ENCODE results near the gene ARL15. TPM values are rescaled to one million over a fixed set of nuclear protein-coding genes. Genes with fewer than 3 reads are reported as not detected.

The ARL15 gene
- total RNA-seq, 1 donor, result 28.1 TPM

DNA sequence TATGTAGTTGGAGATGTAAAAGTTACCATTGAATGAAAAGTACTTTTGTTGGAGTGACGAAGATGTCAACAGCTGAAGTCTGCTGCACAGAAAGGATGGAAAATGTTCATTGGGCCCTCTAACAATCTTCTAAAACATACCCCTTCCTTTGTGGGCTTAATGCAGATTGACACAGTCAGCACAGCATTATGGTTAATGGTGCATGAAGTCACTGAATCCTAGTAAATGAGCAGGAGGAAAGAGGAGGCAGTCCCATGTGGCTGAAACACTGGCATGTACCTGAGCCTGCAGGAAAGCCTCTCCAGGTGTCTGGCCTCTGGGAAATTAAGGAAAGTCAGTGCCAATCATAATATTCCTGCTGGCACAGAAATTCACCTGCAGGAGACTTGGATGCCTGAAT, 153.8 kb downstream of the ARL15 start:
- no peak for DNase-seq (ENCODE audit: low read depth)
- TF ChIP-seq, protein P1, sequence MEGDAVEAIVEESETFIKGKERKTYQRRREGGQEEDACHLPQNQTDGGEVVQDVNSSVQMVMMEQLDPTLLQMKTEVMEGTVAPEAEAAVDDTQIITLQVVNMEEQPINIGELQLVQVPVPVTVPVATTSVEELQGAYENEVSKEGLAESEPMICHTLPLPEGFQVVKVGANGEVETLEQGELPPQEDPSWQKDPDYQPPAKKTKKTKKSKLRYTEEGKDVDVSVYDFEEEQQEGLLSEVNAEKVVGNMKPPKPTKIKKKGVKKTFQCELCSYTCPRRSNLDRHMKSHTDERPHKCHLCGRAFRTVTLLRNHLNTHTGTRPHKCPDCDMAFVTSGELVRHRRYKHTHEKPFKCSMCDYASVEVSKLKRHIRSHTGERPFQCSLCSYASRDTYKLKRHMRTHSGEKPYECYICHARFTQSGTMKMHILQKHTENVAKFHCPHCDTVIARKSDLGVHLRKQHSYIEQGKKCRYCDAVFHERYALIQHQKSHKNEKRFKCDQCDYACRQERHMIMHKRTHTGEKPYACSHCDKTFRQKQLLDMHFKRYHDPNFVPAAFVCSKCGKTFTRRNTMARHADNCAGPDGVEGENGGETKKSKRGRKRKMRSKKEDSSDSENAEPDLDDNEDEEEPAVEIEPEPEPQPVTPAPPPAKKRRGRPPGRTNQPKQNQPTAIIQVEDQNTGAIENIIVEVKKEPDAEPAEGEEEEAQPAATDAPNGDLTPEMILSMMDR (IDR thresholded peaks at IDR 0.05; ENCODE audit: insufficient read depth, low read depth, low read length), result no peak
- H3K4me3 ChIP-seq (ENCODE audit: low read depth, low read length), result no peak overlapping the region

DNA sequence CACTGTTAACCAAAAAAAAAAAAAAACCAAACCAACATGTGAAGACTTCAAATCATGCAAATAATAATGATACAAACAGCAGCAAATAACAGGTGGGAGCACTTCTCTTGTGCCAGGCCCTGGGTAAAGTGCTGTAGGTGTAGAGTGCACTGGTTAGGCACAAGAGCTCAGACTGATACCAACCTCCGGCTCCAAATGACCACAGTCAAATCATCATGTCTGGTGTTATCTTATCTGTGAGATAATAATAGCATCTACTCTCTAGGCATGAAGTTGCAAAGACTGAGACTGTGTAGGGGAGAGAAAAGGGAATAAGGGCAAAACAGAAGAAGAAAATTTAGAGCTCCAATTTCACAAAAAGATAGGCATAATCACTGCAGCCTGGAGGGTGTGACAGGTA, 159.5 kb downstream of the ARL15 start:
- no peak overlapping the region for H3K4me3 ChIP-seq (ENCODE audit: low read depth, low read length)
- TF ChIP-seq, protein P1 (IDR thresholded peaks at IDR 0.05; ENCODE audit: insufficient read depth, low read depth, low read length), result no peak
- no peak for DNase-seq (ENCODE audit: low read depth)

DNA sequence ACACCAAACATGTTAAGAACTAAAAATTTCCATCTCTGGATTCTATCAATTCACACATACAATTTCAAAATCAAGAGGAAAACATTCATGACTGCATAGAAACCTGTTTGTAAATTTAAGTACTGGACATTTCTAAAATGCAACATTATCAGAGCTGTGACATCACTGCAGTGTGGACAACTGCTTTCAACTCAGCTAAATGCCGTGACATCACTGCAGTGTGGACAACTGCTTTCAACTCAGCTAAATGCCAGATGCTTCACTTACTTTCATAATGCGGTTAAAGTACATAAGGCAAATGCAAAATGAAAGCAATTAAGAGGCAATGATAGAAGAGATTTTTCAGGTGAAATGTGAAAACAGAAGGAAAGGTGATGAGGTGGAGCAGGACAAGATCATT, 161.5 kb downstream of the ARL15 start:
- H3K4me3 ChIP-seq (ENCODE audit: low read depth, low read length), result no peak overlapping the region
- TF ChIP-seq, protein P1 (IDR thresholded peaks at IDR 0.05; ENCODE audit: insufficient read depth, low read depth, low read length), result no peak
- DNase-seq (ENCODE audit: low read depth), result no peak

DNA sequence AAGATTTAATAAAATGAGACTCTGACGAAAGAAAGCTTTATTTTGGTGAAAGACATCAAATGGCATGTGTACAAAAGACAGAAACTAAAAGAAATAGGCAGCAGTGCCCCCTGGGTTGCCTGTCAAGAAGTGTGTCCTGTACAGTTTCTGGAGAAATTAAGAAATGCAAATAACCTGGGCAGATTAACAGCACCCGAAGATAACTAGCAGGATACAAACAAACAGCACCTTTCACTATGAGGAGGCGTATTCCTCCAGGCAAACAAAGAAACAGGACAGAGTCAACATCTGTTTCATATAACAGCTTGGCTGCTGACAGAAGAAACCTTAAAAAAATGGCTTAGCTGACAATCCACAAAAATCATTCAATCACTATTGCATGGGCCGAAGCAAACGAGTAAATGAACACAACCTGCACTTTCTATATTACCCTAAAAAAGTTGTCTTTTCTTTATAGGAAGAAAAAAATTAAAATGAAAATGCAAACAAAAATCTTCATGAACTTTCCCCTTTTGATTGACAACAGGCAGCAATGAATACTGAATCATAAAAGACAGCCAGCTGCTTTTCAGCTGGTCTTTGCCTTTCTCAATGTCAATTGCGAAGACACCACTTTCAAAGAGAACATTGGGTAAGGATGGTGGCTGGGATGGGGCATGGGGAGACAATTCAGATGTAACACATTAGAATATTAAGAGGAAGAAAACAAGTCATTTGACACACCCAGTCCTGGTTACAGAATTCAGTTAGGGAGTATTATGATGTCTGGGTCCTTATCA, 162.1 kb downstream of the ARL15 start:
- no peak overlapping the region for H3K4me3 ChIP-seq (ENCODE audit: low read depth, low read length)
- TF ChIP-seq, protein P1 (IDR thresholded peaks at IDR 0.05; ENCODE audit: insufficient read depth, low read depth, low read length), result peak; percentile 31
- DNase-seq (ENCODE audit: low read depth), result peak; percentile 21

DNA sequence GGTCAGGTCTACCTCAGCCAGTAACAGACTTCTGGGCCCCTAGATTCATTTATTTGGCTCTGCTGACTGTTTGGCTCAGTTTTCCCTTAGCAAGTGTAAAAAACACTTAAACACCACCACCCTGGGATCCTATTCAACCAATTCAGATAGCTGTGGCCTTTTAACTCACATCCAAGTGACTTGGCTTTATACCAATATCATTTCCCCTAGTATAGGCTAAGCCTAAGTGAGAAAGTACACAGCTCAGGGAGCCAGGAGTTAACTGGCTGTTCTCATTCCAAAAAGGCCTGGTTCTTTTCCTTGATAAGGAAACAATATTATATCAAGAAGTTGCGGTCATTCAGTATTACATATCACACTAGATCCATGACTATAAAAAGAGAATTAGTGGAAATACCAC, 163.5 kb downstream of the ARL15 start:
- no peak overlapping the region for H3K4me3 ChIP-seq (ENCODE audit: low read depth, low read length)
- DNase-seq (ENCODE audit: low read depth), result no peak
- TF ChIP-seq, protein P1 (IDR thresholded peaks at IDR 0.05; ENCODE audit: insufficient read depth, low read depth, low read length), result no peak

DNA sequence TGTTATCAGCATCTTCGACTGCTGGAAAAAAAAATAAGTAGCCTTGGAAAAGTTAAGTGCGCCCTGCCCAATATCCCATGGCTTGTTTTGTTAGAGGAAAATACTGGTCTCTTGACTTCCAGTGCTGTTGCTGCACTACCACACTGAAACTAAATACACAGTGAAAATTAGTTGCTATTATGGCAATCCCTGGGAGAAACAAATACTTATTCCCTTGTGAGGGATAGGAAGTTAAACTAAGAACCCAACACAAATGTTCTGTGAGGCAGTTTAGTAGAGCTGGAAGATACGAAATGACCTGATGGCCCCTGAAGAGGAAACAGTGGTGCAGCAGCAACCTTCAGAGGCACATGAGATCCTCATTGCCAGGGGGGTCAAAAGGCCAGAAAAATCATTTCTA, 164.0 kb downstream of the ARL15 start:
- TF ChIP-seq, protein P1 (IDR thresholded peaks at IDR 0.05; ENCODE audit: insufficient read depth, low read depth, low read length), result no peak
- no peak for DNase-seq (ENCODE audit: low read depth)
- no peak overlapping the region for H3K4me3 ChIP-seq (ENCODE audit: low read depth, low read length)

All from fibroblast of villous mesenchyme (primary cell).